Measurements from ENCODE around the gene PUS1. TPM values are rescaled to one million over a fixed set of nuclear protein-coding genes. Genes with fewer than 3 reads are reported as not detected.

Gene PUS1
- total and polyA plus RNA-seq, 9 of the 15 experiments (the other 6 are each of a cell fraction or from before 2014, with no cell fraction given), result 1.9 to 90.8 (median 30.0) TPM

GRCh38 chr12:131986910-131987309 lies 57.8 kb downstream of the PUS1 start (continued):
- TF ChIP-seq, protein P1, sequence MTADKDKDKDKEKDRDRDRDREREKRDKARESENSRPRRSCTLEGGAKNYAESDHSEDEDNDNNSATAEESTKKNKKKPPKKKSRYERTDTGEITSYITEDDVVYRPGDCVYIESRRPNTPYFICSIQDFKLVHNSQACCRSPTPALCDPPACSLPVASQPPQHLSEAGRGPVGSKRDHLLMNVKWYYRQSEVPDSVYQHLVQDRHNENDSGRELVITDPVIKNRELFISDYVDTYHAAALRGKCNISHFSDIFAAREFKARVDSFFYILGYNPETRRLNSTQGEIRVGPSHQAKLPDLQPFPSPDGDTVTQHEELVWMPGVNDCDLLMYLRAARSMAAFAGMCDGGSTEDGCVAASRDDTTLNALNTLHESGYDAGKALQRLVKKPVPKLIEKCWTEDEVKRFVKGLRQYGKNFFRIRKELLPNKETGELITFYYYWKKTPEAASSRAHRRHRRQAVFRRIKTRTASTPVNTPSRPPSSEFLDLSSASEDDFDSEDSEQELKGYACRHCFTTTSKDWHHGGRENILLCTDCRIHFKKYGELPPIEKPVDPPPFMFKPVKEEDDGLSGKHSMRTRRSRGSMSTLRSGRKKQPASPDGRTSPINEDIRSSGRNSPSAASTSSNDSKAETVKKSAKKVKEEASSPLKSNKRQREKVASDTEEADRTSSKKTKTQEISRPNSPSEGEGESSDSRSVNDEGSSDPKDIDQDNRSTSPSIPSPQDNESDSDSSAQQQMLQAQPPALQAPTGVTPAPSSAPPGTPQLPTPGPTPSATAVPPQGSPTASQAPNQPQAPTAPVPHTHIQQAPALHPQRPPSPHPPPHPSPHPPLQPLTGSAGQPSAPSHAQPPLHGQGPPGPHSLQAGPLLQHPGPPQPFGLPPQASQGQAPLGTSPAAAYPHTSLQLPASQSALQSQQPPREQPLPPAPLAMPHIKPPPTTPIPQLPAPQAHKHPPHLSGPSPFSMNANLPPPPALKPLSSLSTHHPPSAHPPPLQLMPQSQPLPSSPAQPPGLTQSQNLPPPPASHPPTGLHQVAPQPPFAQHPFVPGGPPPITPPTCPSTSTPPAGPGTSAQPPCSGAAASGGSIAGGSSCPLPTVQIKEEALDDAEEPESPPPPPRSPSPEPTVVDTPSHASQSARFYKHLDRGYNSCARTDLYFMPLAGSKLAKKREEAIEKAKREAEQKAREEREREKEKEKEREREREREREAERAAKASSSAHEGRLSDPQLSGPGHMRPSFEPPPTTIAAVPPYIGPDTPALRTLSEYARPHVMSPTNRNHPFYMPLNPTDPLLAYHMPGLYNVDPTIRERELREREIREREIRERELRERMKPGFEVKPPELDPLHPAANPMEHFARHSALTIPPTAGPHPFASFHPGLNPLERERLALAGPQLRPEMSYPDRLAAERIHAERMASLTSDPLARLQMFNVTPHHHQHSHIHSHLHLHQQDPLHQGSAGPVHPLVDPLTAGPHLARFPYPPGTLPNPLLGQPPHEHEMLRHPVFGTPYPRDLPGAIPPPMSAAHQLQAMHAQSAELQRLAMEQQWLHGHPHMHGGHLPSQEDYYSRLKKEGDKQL (CRISPR knock-in tag; IDR thresholded peaks at IDR 0.05; ENCODE audit: borderline replicate concordance), result no peak
- TF ChIP-seq ZNF408 (CRISPR knock-in tag; IDR thresholded peaks at IDR 0.05; ENCODE audit: low read depth) (no peak), KLF13 (tag; IDR thresholded peaks at IDR 0.05; ENCODE audit: borderline replicate concordance, low read depth) (no peak), BMI1 (IDR thresholded peaks at IDR 0.05; ENCODE audit: low read length) (no peak), GABPB1 (CRISPR knock-in tag; IDR thresholded peaks at IDR 0.05) (no peak), CBX2 (IDR thresholded peaks at IDR 0.05; ENCODE audit: insufficient read depth, low read length, poor library complexity, severe bottlenecking) (no peak), GTF2E2 (tag; IDR thresholded peaks at IDR 0.05) (no peak), PML (IDR thresholded peaks at IDR 0.05; ENCODE audit: low read length) (no peak), IRF1 (CRISPR knock-in tag; IDR thresholded peaks at IDR 0.05; ENCODE audit: borderline replicate concordance) (no peak), SPI1 (IDR thresholded peaks at IDR 0.05; ENCODE audit: borderline replicate concordance, low read depth, low read length) (no peak), TCF3 (CRISPR knock-in tag; IDR thresholded peaks at IDR 0.05) (no peak), HIVEP1 (CRISPR knock-in tag; IDR thresholded peaks at IDR 0.05) (no peak)
- TF ChIP-seq, protein P2, sequence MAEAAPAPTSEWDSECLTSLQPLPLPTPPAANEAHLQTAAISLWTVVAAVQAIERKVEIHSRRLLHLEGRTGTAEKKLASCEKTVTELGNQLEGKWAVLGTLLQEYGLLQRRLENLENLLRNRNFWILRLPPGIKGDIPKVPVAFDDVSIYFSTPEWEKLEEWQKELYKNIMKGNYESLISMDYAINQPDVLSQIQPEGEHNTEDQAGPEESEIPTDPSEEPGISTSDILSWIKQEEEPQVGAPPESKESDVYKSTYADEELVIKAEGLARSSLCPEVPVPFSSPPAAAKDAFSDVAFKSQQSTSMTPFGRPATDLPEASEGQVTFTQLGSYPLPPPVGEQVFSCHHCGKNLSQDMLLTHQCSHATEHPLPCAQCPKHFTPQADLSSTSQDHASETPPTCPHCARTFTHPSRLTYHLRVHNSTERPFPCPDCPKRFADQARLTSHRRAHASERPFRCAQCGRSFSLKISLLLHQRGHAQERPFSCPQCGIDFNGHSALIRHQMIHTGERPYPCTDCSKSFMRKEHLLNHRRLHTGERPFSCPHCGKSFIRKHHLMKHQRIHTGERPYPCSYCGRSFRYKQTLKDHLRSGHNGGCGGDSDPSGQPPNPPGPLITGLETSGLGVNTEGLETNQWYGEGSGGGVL (CRISPR knock-in tag; IDR thresholded peaks at IDR 0.05), result no peak
- TF ChIP-seq, protein P3, sequence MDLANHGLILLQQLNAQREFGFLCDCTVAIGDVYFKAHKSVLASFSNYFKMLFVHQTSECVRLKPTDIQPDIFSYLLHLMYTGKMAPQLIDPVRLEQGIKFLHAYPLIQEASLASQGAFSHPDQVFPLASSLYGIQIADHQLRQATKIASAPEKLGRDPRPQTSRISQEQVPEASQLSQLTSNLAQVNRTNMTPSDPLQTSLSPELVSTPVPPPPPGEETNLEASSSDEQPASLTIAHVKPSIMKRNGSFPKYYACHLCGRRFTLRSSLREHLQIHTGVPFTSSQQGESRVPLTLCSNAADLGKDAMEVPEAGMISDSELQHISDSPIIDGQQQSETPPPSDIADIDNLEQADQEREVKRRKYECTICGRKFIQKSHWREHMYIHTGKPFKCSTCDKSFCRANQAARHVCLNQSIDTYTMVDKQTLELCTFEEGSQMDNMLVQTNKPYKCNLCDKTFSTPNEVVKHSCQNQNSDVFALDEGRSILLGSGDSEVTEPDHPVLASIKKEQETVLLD (IDR thresholded peaks at IDR 0.05), result 0 out of 2 replicates have a peak, but pooled peaks have one; percentile 18
- TF ChIP-seq, protein P4, sequence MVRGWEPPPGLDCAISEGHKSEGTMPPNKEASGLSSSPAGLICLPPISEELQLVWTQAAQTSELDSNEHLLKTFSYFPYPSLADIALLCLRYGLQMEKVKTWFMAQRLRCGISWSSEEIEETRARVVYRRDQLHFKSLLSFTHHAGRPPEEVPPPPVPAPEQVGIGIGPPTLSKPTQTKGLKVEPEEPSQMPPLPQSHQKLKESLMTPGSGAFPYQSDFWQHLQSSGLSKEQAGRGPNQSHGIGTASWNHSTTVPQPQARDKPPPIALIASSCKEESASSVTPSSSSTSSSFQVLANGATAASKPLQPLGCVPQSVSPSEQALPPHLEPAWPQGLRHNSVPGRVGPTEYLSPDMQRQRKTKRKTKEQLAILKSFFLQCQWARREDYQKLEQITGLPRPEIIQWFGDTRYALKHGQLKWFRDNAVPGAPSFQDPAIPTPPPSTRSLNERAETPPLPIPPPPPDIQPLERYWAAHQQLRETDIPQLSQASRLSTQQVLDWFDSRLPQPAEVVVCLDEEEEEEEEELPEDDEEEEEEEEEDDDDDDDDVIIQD (CRISPR knock-in tag; IDR thresholded peaks at IDR 0.05), result no peak
